NCI-H748 (cell line): ENCODE measurements around the gene FRS3.
"Not testable (repeated sequence)": the region's sequence is repeated elsewhere in the genome, so short reads cannot be mapped to it uniquely, and the experiment has no call there.

Source experiments
- DNase-seq: peaks from one replicate; lab custom pipeline; 2025; ENCODE audit not compliant: unreplicated experiment; lab: John Stamatoyannopoulos, UW

The FRS3 gene

DNA sequence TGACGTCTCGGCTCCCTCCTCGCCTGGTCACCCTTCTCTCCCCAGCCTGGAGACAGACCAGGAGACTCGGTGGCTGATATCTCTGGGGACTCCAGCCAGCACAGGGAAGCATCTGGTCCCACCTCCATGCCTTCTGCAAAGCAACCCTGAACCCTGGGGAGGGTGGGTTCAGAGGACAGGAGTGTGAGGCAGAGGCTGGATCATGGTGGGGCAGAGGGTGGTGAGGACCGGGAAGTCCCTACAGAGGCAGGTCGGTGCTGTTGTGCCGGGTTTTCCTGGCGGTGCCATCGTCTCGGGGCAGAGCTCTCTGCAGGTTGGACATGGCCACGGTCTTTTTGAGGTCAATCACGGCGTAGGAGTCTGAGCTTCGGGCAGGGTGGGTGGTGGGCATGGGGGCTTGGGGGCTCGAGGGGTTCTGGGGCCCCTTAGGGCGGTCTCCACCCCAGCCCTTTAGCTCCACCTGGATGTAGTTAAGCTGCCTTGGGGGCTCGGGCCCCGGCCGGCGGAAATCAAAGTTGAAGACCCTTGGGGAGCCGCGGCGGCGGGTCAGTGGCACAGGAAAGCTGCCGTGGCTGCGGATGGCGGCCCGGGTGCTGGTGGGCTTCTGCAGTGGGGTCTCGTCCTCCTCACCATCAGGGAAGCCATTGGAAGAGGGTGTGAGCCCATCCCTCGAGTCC, 9.2 kb downstream of the FRS3 start:
- DNase-seq: no peak

DNA sequence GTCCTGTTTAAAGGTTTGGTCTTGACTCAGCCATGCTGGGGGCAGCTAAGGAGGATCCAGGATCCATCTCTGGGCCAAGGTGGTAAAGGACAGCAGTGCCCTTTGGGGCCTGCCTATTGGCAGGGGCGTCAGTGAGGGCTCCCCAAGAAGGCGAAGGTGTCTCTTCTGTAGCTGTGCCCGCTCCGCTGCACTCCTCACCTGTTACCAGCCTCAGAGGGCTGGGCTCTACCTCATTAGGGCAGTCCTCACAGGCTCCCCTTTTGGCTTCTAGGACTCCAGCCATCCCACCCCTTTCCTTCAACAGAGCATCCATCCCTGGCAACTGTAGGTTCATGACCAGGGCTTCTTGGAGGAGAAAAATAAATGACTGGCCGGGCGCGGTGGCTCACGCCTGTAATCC, 10.3 kb downstream of the FRS3 start:
- no peak for DNase-seq

DNA sequence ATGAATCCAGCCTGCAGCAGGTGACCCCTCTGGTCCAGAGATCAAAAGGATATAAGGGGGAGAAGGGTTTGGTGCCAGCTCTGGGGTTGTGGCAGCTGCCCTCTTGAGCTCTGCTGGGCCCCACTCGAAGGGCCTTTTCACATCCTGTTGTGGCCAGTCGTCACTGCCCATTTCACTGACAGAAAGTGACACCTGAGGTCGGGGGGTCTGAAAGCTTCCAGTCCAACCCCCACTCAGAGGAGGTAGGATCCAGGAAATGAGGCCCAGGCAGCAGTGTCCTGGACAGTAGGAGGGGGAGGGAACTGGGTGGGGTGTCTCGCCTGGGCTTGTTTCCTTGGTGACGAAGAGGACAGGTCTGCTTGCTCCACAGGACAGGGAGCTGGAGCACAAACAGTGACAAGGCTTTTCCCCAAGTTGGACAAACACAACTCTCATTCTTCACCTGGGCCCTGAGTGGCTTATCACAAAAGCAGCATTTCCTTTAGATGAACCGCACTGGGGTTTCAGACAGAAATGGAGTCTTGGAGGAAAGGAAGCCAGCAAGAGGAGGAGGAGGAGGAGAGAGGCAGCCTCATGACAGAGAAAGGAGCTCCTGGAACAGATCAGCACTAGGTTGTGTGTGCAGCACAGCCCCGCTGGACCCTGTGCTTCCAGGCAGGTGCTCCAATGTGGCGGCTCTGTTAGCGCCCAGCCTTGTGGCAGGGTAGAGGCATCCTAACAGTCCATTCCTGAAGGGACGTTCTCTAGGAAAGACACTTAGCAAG, 11.0 kb downstream of the FRS3 start:
- peak; percentile 36 for DNase-seq

DNA sequence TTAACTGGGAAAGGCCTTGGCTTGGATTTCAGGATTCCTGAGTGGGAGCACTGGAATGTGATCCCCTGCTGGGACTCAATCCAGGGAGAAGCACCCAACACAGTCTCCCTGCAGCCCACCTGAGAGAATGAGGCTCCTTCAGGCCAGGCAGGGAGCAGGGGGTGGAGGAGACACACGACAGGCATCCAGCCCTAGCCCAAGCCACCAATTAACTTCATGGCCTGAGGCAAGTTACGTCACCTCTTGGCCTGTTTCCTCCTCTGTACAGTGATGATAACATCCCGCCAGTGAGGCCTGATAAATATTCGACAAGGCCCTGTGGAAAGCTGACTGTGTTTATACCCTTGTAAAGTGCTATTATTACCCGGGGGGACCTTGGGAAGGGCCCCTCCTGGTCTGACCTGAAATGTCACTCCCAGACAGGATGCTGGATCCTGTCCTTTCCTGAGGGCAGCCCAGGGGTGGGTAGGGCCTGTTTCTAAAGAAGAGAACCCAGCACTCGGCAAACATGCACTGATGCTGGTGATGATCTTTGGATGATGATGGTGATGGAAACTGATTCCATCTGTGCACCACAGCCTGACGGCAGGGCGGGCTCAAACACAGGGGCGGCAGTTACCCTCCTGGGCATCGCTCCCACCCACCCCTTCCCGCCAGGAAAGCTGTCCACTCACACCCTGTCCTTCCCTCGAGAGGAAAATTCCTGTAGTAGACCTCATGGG, 12.4 kb downstream of the FRS3 start:
- peak; percentile 24 for DNase-seq

DNA sequence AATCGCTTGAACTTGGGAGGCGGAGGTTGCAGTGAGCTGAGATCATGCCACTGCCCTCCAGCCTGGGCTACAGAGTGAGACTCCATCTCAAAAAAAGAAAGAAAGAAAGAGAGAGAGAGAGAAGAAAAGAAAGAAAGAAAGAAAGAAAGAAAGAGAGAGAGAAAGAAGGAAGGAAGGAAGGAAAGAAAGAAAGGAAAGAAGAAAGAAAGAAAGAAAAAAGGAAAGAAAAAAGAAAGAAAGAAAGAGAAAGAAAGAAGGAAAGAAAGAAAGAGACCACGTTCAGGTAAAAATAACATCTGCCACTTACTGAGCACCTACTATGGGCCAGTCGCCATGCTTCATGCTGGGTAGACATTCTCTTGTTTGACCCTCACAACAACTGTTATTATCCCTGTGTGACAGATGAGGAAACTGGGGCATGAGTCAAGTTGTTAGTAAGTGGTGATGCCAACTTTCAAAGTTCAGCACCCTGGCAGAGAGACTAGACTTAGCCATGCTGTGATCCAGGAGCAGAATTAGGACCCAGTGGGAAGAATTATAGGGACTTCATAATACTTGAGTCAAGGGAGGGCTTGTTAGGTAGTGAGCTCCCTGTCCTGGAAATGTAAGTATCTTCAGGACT, 13.5 kb downstream of the FRS3 start:
- DNase-seq: not testable (repeated sequence)

DNA sequence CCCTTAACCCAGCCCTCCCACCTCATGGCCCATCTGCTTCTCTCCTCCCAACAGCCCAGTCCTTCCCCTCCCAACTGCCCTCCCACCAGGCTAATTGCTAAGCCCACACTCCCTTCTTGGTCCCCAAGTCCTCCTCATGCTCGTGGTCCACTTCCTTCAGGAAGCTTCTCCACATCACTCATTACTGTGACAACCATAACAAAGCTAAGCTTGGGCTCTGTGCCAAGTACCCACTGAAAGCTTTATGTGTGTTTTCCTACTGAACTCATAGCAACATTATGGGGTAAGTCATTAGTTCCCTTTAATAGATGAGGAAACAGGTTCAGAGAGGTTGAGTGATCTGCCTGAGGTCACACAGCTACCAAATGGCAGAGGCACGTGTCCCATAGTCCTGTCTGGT, 16.2 kb downstream of the FRS3 start:
- peak; percentile 66 for DNase-seq

DNA sequence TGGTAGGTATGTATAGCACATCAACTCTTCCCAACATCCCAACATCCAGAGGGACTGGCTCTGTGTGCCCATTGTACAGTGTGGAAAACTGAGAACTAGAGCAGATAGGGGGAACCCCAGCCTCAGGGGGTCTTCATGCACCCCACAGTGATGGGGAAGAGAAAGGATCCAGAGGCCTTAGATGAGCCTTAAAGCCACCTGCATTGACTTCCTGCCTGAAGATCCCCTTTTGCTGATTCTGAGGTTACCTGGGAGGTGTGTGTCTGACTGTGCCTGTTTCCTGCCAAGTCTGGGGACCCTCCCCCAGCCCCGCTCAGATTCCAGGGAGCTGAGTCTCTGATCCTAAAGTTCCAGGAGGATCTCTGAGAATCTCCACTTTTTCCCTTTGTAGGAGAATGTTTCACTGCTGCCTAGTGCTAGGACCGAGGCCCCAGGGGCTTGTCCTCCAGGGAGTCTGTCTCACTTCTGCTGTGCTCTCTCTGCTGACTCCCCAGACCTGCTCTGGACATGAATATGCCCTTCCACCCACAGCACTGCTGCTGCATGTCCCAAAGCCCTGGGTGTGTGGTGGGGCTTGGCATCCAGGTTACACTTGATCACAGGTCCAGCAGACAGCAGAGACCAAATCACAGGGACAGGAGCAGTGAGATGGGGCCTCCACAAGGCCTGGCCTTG, 19.7 kb downstream of the FRS3 start:
- DNase-seq: no peak

DNA sequence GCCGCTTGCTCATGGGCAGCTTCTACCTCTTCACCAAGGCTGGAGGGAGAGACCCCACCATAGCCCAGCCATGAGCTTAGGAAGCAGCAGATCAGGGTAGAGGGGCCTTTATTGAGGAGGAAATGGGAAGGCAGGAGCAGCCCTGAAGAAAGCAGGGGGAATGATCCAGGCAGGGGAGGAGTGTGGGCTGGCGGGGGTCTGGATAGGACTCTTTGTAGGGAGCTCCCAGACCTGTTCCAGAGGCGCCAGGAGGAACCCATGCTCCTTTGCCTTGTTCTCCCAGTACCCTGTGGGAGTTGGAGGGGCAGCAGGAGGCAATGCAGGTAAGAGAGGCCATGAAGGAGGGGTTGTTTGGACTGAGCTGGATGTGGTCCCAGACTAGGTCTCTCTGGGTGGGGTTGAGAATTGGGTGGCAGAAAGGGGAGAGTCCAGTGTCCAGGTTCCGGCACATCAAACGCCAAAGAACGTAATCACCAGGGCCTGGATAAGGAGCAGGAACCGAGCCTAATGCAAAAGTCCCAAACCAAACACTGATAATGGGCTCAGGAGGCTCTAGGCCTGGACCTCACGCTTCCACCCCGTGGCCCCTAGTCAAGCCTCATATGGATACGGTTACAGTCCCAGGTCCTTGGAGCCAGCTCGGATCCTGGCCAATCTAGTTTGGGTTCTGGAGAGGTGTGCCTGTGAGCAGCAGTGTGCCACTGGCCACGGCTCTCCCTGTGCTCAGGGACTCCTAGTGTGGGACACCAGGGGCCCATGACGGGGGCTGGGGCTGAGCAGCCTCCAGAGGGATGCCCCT, 20.4 kb downstream of the FRS3 start:
- no peak for DNase-seq

DNA sequence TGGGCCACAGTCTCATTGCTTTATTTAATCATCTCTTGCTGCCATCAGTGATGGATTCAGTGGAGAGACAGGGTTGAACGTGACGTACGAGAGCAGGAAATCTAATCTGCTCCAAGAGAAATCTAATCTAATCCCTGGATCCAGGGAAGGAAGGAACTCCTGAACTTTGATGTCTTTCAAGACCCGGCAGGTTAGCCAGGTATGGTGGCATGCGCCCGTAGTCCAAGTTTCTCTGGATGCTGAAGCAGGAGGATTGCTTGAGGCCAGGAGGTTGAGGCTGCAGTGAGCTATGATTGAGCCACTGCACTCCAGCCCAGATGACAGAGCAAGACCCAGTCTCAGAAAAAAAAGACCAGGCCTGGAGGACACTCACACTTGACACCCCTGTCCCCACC, 21.1 kb downstream of the FRS3 start:
- no peak for DNase-seq

DNA sequence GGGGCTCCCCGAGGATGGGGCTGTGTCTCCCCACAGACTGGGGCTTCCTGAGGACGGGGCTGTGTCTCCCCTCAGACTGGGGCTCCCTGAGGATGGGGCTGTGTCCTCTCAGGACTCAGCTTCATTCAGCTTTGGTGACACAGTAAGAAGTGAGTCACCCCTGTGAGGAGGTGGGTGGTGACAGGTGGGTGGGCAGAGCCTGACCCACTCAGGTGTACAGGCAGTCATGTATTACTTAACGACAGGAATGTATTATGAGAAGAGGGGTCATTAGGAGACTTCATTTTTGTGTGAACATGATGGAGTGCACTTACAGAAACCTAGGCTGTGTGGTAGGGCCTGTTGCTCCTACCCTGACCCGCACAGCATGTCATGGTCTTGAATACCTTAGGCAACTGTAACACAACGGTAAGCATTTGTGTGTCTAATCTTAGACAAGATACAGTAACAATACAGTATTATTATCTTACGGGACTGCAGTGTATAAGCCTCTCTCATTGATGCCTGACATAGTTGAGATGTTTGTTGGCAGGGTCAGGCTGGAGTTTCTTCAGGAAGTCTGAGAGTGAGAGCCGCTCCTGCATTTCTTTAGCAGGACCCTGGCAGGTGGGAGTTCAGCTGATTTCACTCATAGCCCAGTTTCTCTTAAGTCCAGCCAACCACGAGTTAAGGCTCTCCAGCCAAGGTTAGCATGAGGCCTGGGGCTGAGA, 21.6 kb downstream of the FRS3 start:
- DNase-seq: no peak

DNA sequence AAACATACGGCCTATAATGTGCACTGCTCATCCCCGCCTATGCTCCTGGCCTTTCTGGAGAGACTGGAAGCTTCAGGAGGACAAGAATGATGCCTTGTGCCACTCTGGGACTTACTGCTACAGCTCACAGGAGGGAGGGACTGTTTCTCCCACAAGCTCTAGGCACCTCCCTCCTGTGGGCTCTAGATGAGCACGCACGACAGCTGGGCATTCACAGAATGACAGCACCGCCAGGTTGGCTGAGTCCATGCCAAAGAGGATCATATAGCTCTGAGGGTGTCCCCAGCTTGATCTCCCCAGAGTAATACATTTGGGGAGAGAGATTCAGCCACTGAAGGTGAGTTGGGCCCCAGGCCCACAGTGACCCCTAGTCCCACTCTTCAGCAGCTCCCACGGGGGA, 22.4 kb downstream of the FRS3 start:
- no peak for DNase-seq

DNA sequence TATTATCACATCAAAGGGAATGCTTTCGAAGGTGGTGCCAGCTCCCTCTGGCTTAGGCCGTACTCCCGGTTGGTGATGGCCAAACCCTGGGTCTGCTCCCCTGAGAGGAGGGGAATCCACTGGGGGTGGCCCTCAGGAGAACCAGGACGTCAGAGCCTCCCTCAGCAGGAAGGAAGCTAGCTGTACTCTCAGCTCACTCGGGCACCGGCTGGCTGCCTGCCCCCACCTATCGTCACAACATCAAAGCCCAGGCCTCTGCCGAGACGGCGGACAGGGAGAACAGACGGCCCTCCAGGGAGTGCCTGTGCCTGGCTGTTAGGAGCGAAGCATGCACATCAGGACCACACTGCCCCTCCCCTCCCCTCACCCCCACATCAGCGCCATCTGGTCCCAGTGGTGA, 23.3 kb downstream of the FRS3 start:
- DNase-seq: no peak

DNA sequence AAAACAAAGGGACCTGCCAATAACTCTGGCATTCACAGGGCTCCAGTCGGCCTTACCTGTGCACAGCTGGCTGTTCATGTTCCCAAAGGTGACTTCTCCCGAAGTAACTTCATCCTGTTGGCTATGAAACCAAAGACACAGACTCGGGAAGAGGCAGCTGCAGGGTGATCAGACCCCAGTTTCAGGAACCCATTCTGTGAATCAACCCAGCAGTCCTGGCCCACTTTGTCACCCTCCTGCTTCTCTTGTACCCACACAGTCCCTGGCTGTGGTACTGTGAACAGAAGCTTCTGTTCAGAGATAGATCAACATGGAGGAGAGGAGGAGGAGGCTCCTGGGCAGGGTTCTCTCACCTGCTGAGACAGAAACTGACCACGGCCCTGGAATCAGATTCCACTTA, 23.8 kb downstream of the FRS3 start:
- DNase-seq: no peak

DNA sequence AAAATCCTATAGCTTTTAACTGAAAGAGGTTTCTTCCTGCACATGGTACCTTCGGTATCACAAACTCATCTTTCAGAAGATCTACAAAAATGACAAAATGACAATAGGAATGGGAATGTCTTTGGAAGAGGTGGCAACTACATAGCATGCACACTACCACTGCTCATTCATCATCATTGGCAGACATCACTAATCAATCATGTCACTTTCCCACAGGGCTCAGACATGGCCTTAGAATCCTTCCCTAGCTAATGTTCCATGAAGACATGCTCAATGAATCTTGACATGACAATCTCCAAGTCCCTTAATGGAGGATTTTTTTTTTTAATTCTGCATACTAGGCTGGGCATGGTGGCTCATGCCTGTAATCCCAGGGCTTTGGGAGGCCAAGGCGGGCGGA, 29.3 kb downstream of the FRS3 start:
- no peak for DNase-seq

DNA sequence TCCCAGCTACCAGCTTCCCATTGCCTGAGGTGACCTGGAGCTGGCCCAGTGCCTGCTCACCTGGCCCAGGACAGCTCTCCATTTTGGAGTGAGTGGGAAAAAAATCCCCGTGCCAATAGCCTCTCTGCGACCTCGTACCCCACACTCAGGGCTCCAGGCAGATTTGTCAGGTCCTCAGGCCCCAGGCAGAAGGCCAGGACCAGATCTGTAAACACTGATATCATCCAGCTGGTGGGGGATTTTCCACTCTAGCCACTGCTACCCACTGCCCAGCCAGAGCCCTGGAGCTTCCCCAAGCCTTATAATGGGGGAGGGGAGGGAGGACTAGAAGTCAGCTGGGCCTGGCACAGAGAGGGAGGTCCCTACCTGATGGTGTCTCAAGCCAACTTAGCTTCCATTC, 31.2 kb downstream of the FRS3 start:
- no peak for DNase-seq

DNA sequence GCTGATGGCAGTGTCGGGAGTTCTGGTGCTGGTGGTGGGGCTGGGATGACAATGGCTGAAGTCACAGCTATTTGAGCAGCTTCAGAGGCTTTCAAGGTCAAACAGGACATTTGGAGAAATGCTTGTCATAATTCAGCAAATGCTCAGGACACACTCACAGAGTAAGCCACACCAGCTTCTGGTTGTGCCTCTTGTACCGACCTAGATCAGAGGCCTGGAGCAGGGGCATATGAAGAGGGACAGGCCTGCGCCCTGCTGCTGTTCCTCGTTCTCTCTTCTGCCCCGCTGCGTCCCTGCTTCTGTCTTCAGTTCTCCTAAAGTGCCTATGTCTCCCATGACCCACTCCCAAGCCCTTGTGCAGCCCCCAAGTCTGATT, 31.6 kb downstream of the FRS3 start:
- DNase-seq: no peak

DNA sequence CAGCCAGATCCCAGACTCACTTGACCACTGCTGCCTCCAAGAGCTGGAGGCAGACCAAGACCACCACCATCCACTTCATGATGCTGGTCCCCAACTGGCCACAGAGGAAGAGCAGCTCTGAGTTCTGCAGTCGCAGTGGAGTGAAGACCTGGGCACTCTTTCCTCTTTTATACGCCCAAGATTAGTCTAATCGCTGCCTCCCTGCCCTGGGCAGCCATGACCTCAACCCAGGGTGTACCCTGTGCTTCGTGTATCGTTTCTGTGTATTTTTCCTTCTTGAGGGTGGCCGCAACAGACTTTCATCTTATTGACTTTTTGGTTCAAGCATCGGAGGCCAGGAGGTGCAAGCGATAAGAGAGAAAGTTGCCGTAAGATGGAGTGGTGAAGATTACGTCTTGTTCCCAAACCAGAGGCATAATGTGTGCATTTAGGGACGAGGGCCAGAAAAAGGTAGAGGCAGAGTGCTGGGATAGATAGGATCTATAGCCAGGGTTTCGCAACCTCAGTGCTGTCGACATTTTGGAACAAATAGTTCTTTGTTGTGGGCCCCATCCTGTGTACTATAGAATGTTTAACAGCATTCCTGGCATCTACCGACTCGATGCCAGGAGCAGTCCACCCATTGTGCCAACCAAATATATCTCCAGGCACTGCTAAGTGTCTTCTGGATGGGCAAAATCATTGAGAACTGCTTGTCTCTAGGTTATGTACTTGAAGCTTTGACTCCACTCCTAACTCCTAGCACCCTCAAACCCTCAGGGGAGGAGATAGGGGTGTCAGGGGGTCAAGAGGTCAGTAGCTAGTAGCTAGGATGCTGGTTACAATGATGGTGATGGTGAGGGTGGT, 32.2 kb downstream of the FRS3 start, which contains the start of gene PGC:
TSS of gene PGC (minus strand) at position 142 of the 846 bp plus-strand sequence. CDS start at position 79, 63 bp downstream.
- no peak for DNase-seq

DNA sequence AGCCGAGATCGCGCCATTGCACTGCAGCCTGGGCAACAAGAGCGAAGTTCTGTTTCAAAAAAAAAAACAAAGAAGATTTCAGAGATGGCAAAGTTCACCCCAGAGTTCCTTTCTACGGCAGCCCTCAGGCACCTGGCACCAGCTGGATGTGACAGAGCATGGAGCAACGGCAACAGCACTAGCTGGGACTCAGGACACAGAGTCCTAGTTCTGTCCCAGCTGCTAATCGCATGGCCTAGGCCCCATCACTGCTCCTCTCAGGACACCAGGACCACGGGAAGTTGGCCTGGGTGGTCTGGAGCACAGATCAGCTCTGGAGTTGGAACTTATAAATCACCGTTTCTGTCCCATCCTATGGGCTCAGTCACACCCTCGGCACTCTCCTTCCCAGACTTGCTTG, 33.6 kb downstream of the FRS3 start:
- no peak for DNase-seq
